ENCODE measurements around the gene FIGNL2. TPM values are rescaled to one million over a fixed set of nuclear protein-coding genes. Genes with fewer than 3 reads are reported as not detected.

Gene FIGNL2
- total RNA-seq, 3 donors from 2014 or later, result 0.16 to 1.3 (median 0.29) TPM

- Histone ChIP-seq H3K36me3 (no peaks in the 10 kb centered on the region), H3K27me3 (no peaks in the 10 kb centered on the region), H3K4me1 (no peaks in the 10 kb centered on the region), H3K4me3 (no peak overlapping the region), H3K27ac (no peak overlapping the region), H3K9me3 (no peaks in the 10 kb centered on the region)
- no peak for DNase-seq (ENCODE audit: low spot score in 2 of 2)
- no peak for TF ChIP-seq POLR2AphosphoS5 (IDR thresholded peaks at IDR 0.05)
- no peak for TF ChIP-seq POLR2A (IDR thresholded peaks at IDR 0.05)
- TF ChIP-seq, protein P1, sequence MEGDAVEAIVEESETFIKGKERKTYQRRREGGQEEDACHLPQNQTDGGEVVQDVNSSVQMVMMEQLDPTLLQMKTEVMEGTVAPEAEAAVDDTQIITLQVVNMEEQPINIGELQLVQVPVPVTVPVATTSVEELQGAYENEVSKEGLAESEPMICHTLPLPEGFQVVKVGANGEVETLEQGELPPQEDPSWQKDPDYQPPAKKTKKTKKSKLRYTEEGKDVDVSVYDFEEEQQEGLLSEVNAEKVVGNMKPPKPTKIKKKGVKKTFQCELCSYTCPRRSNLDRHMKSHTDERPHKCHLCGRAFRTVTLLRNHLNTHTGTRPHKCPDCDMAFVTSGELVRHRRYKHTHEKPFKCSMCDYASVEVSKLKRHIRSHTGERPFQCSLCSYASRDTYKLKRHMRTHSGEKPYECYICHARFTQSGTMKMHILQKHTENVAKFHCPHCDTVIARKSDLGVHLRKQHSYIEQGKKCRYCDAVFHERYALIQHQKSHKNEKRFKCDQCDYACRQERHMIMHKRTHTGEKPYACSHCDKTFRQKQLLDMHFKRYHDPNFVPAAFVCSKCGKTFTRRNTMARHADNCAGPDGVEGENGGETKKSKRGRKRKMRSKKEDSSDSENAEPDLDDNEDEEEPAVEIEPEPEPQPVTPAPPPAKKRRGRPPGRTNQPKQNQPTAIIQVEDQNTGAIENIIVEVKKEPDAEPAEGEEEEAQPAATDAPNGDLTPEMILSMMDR (IDR thresholded peaks at IDR 0.05), result no peak
- intact Hi-C loops (cut with DNase I; ENCODE audit: low total_unique reads), result no loop called here
Observed at GRCh38 chr12:51797301-51797700, 51.2 kb downstream of the FIGNL2 start.

GRCh38 chr12:51793201-51793600, 55.3 kb downstream of the FIGNL2 start:
- Histone ChIP-seq H3K27me3 (no peaks in the 10 kb centered on the region), H3K36me3 (no peaks in the 10 kb centered on the region), H3K27ac (no peak overlapping the region), H3K9me3 (no peaks in the 10 kb centered on the region), H3K4me3 (no peak overlapping the region), H3K4me1 (no peaks in the 10 kb centered on the region)
- no peak for DNase-seq (ENCODE audit: low spot score in 2 of 2)
- no peak for TF ChIP-seq POLR2AphosphoS5 (IDR thresholded peaks at IDR 0.05)
- no peak for TF ChIP-seq POLR2A (IDR thresholded peaks at IDR 0.05)
- TF ChIP-seq, protein P1 (IDR thresholded peaks at IDR 0.05), result no peak
- intact Hi-C loops (cut with DNase I; ENCODE audit: low total_unique reads), result no loop called here

DNA sequence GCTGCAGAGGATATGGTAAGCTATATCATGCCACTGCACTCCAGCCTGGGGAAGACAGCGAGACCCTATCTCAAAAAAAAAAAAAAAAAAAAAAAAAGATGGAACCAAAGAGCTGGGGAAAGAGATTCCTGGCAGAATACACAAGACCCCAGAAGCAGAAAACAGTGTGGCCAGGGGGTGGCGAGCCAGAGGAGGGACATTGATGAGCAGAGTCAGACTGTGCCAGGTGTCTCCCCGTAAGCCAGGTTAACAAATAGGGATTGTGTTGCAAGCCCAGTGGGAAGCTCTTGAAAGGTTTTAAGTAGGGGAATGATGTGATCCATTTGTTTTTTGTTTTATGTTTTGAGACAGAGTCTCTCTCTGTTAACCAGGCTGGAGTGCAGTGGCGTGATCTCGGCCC, 56.1 kb downstream of the FIGNL2 start:
- H3K9me3 ChIP-seq, result no peaks in the 10 kb centered on the region

GRCh38 chr12:51788876-51789275, 59.6 kb downstream of the FIGNL2 start:
- Histone ChIP-seq H3K9me3 (no peaks in the 10 kb centered on the region), H3K27ac (no peak overlapping the region), H3K27me3 (no peaks in the 10 kb centered on the region), H3K36me3 (no peaks in the 10 kb centered on the region), H3K4me1 (no peaks in the 10 kb centered on the region), H3K4me3 (no peak overlapping the region)
- DNase-seq (ENCODE audit: low spot score in 2 of 2), result no peak
- TF ChIP-seq POLR2A (IDR thresholded peaks at IDR 0.05) (no peak), POLR2AphosphoS5 (IDR thresholded peaks at IDR 0.05) (no peak)
- intact Hi-C loops (cut with DNase I; ENCODE audit: low total_unique reads), result no loop called here

More for the DNA sequence above, 56.1 kb downstream of the FIGNL2 start:
- Histone ChIP-seq H3K27me3 (no peaks in the 10 kb centered on the region), H3K27ac (no peak overlapping the region), H3K4me3 (no peak overlapping the region), H3K36me3 (no peaks in the 10 kb centered on the region), H3K4me1 (no peaks in the 10 kb centered on the region)
- no peak for TF ChIP-seq POLR2AphosphoS5 (IDR thresholded peaks at IDR 0.05)
- TF ChIP-seq, protein P1 (IDR thresholded peaks at IDR 0.05), result no peak
- TF ChIP-seq POLR2A (IDR thresholded peaks at IDR 0.05), result no peak
- intact Hi-C loops (cut with DNase I; ENCODE audit: low total_unique reads), result no loop called here
- no peak for DNase-seq (ENCODE audit: low spot score in 2 of 2)

DNA sequence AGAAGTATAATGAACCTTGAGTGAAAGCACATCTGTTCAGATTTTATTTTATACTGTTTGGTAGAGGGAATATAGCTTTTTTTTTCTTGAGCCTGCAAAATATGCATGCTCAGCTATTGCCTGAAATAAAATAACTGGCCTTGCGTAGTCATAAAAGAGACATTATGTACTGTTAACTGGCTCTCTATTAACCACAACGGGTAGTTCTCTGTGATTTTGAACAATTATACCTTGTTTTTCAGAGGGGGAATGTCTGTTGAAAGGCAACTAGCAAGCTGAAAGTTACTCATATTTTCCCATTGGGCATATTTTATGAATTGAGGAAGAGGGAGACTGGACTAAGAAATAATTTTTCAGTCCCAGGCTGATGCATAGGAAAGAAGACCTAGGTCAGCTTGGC, 62.6 kb downstream of the FIGNL2 start:
- Histone ChIP-seq H3K27me3 (no peaks in the 10 kb centered on the region), H3K36me3 (no peaks in the 10 kb centered on the region), H3K4me1 (no peaks in the 10 kb centered on the region), H3K4me3 (no peak overlapping the region), H3K9me3 (no peaks in the 10 kb centered on the region), H3K27ac (no peak overlapping the region)
- TF ChIP-seq POLR2A (IDR thresholded peaks at IDR 0.05), result no peak
- no peak for TF ChIP-seq POLR2AphosphoS5 (IDR thresholded peaks at IDR 0.05)
- TF ChIP-seq, protein P1 (IDR thresholded peaks at IDR 0.05), result no peak
- no peak for DNase-seq (ENCODE audit: low spot score in 2 of 2)
- intact Hi-C loops (cut with DNase I; ENCODE audit: low total_unique reads), result no loop called here

DNA sequence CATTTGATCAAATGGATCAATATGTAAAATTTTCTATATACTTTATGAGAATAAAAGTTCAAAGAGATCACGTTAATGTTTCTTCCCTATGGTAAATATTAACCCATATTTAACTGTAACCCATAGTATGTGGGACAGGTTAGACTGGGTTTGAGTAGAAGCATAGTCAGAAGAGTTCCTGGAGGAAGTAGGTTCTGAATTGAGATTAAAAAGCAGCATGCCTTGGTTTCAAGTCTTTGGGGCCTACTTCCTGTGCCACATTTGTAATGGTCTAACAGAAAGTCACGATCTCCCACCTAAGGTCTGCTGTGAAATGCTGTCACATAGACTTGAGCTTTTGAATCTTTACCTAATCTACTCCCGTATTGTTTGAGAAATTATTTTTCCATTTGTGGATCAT, 63.8 kb downstream of the FIGNL2 start:
- Histone ChIP-seq H3K9me3 (no peaks in the 10 kb centered on the region), H3K4me3 (no peak overlapping the region), H3K36me3 (no peaks in the 10 kb centered on the region), H3K27me3 (no peaks in the 10 kb centered on the region), H3K27ac (no peak overlapping the region), H3K4me1 (no peaks in the 10 kb centered on the region)
- no peak for DNase-seq (ENCODE audit: low spot score in 2 of 2)
- intact Hi-C loops (cut with DNase I; ENCODE audit: low total_unique reads), result no loop called here
- TF ChIP-seq, protein P1 (IDR thresholded peaks at IDR 0.05), result no peak
- TF ChIP-seq POLR2A (IDR thresholded peaks at IDR 0.05), result no peak
- TF ChIP-seq POLR2AphosphoS5 (IDR thresholded peaks at IDR 0.05), result no peak

Data from breast epithelium (tissue), 4 donors.